Right lobe of liver (tissue), 4 donors: Measurements from ENCODE around the gene BACH2.

Source experiments
- CTCF ChIP-seq, 4 donors: fragments of 200-600 bp in 3 of 4; fragments of 450-650 bp in 1 of 4; IDR thresholded peaks; one replicate each; pipeline versions ENCODE4 v1.5.1 to v1.8.0; 2016 to 2022; ENCODE audit warnings: antibody characterized with exemption in 4 of 4, mild to moderate bottlenecking in 2 of 4
- POLR2A ChIP-seq: fragments of 450-650 bp; IDR thresholded peaks from one replicate; pipeline ENCODE4 v1.6.1; 2017; ENCODE audit warnings: antibody characterized with exemption, mild to moderate bottlenecking
- donor health status: DM: no; HTN: no; CAD: no.
- donor health status: DM: no; HTN: no; CAD: no.
- donor health status: DM: no; HTN: yes; CAD: no.

DNA sequence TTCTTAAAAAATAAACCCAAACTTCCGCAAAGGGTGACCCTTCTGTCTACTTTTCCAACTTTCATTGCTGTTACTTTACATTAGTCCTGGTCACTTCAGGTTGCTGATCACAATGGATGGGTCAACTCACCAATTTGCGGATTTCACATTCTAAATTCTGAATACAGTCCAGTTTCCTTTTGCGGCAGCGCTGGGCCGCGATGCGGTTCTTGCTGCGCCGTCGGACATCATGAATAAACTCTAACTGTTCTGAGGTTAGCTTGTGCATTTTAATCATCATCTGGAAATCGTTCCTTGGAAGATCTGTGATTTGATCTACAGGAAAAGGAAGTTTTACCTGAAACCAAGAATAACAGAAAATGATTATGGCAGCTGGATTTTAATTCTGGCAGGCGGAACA lies 358.6 kb downstream of the BACH2 start:
- no peak for TF ChIP-seq POLR2A
- TF ChIP-seq CTCF (IDR thresholded peaks at IDR 0.05): no peak
